ENCODE data around the gene MTF2.
A peak's percentile ranks its signal among the peaks of the same experiment; 100 is the strongest.

MTF2 gene

DNA sequence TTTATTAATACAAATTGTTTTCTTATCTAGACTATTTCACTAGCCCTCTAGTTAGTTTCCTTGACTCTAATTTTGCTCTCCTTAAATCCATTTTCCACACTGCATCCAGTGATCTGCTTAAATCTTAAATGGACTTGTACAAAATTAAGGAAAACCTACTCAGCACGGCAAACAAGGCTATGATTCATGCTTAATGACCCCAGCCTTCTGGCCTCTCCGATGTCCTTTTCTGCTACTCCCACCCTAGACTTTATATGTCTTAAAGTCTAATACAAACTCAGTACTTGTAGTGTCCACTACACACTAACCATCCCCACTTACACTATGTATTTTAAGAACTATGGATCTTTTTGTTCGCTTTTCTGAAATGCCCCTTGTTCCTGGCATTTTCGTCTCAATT lies 98.9 kb downstream of the MTF2 start:
- Histone ChIP-seq H3K4me3 (replicated peaks; ENCODE audit: insufficient read depth, low read length) (peak overlapping the region; percentile 69), H3K27me3 (ENCODE audit: insufficient read depth, poor library complexity, severe bottlenecking) (no peaks in the 10 kb centered on the region), H3K27ac (replicated peaks) (no peak overlapping the region)
- TF ChIP-seq GABPA (IDR thresholded peaks at IDR 0.05; ENCODE audit: low read depth) (no peak), POLR2AphosphoS5 (IDR thresholded peaks at IDR 0.05; ENCODE audit: low read depth) (no peak), SPI1 (IDR thresholded peaks at IDR 0.05; ENCODE audit: borderline replicate concordance, low read depth) (no peak)
- TF ChIP-seq, protein P1, sequence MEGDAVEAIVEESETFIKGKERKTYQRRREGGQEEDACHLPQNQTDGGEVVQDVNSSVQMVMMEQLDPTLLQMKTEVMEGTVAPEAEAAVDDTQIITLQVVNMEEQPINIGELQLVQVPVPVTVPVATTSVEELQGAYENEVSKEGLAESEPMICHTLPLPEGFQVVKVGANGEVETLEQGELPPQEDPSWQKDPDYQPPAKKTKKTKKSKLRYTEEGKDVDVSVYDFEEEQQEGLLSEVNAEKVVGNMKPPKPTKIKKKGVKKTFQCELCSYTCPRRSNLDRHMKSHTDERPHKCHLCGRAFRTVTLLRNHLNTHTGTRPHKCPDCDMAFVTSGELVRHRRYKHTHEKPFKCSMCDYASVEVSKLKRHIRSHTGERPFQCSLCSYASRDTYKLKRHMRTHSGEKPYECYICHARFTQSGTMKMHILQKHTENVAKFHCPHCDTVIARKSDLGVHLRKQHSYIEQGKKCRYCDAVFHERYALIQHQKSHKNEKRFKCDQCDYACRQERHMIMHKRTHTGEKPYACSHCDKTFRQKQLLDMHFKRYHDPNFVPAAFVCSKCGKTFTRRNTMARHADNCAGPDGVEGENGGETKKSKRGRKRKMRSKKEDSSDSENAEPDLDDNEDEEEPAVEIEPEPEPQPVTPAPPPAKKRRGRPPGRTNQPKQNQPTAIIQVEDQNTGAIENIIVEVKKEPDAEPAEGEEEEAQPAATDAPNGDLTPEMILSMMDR (IDR thresholded peaks at IDR 0.05; ENCODE audit: insufficient read depth, low read length): no peak
- TF ChIP-seq, protein P2, sequence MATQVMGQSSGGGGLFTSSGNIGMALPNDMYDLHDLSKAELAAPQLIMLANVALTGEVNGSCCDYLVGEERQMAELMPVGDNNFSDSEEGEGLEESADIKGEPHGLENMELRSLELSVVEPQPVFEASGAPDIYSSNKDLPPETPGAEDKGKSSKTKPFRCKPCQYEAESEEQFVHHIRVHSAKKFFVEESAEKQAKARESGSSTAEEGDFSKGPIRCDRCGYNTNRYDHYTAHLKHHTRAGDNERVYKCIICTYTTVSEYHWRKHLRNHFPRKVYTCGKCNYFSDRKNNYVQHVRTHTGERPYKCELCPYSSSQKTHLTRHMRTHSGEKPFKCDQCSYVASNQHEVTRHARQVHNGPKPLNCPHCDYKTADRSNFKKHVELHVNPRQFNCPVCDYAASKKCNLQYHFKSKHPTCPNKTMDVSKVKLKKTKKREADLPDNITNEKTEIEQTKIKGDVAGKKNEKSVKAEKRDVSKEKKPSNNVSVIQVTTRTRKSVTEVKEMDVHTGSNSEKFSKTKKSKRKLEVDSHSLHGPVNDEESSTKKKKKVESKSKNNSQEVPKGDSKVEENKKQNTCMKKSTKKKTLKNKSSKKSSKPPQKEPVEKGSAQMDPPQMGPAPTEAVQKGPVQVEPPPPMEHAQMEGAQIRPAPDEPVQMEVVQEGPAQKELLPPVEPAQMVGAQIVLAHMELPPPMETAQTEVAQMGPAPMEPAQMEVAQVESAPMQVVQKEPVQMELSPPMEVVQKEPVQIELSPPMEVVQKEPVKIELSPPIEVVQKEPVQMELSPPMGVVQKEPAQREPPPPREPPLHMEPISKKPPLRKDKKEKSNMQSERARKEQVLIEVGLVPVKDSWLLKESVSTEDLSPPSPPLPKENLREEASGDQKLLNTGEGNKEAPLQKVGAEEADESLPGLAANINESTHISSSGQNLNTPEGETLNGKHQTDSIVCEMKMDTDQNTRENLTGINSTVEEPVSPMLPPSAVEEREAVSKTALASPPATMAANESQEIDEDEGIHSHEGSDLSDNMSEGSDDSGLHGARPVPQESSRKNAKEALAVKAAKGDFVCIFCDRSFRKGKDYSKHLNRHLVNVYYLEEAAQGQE (IDR thresholded peaks at IDR 0.05; ENCODE audit: insufficient replicate concordance, low read depth): no peak
- DNase-seq (ENCODE audit: low read depth in 1 of 2, low spot score in 1 of 2): no peak

DNA sequence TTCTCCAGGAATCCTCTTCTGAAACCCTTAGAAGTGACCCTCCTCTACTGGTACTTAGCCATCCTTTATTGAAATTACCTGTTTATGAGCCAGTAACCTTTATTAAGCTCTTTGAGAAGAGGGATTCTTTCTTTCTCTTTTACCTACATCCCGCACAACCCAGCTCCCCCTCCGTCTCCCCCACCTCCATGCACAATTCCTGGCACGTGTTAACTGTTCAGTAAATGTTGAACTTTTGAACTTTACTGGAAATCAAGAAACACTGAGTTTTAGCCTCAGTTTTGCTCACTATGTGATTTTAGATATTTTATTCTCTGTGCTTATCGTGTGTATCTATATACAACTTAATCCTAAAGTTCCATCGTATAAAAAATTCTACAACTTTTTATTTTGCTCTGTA lies 99.3 kb downstream of the MTF2 start:
- Histone ChIP-seq H3K4me3 (replicated peaks; ENCODE audit: insufficient read depth, low read length) (peak overlapping the region; percentile 69), H3K27ac (replicated peaks) (peak overlapping the region; percentile 87; the same call in 1 of the 2 replicates), H3K27me3 (ENCODE audit: insufficient read depth, poor library complexity, severe bottlenecking) (no peaks in the 10 kb centered on the region)
- no peak for TF ChIP-seq SPI1 (IDR thresholded peaks at IDR 0.05; ENCODE audit: borderline replicate concordance, low read depth)
- TF ChIP-seq POLR2AphosphoS5 (IDR thresholded peaks at IDR 0.05; ENCODE audit: low read depth): no peak
- no peak for TF ChIP-seq GABPA (IDR thresholded peaks at IDR 0.05; ENCODE audit: low read depth)
- TF ChIP-seq, protein P2 (IDR thresholded peaks at IDR 0.05; ENCODE audit: insufficient replicate concordance, low read depth): no peak
- TF ChIP-seq, protein P1 (IDR thresholded peaks at IDR 0.05; ENCODE audit: insufficient read depth, low read length): no peak
- no peak for DNase-seq (ENCODE audit: low read depth in 1 of 2, low spot score in 1 of 2)

DNA sequence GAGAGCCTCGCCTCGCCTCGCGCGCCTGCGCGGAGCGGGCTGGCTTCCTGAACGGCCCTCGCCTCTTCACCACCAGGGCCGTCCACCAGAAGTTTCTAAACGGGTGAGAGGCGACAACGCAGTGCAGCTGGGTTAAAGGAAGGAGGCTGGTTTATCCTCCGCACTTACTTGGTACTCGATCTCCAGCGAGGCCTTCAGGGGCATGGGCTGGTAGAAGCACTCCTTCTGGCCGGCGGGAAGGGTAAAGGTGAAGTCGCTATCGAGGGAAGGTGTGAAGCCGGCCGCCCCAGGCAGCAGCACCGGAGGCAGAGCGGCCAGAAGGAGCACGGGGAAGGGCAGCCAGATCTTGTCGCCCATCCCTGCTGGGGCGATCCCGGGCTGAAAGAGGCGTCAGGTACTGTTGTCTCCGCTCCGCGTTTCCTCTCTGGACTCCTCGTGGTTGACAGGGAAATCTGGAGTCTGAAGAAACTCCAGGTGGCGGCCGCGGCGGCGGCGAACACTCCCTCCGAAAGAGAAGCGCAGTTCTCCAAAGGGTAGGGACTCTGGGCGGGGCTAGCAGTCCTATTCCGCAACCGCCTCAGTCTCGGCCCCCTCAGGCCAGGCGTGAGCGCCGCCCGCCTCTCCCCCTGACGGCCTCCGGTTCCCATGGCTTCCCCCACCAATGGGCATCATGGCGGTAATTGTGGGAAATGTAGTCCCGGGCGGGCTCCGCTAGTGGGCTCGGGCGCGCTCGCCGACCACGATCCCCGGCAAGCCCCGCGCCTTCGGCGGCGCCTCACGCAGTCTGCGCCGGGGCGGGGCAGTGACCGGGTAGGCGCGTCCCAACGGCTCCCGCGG lies 101.0 kb downstream of the MTF2 start, which contains the start of gene TMED5:
Gene TMED5 (minus strand): TSS at position 528 of the 837 bp plus-strand sequence. CDS start 171 bp downstream, at position 357.
- Histone ChIP-seq H3K4me3 (replicated peaks; ENCODE audit: insufficient read depth, low read length) (peak within 1 kb of the TSS; percentile 88), H3K27me3 (ENCODE audit: insufficient read depth, poor library complexity, severe bottlenecking) (no peaks in the 10 kb centered on the region), H3K27ac (replicated peaks) (peak within 1 kb of the TSS; percentile 97)
- DNase-seq (ENCODE audit: low read depth in 1 of 2, low spot score in 1 of 2): peak; percentile 88 to 99
- TF ChIP-seq, protein P1 (IDR thresholded peaks at IDR 0.05; ENCODE audit: insufficient read depth, low read length): no peak
- TF ChIP-seq SPI1 (IDR thresholded peaks at IDR 0.05; ENCODE audit: borderline replicate concordance, low read depth) (peak; percentile 48; the same call in 1 of the 2 replicates), GABPA (IDR thresholded peaks at IDR 0.05; ENCODE audit: low read depth) (no peak), POLR2AphosphoS5 (IDR thresholded peaks at IDR 0.05; ENCODE audit: low read depth) (peak; percentile 71)
- TF ChIP-seq, protein P2 (IDR thresholded peaks at IDR 0.05; ENCODE audit: insufficient replicate concordance, low read depth): no peak
